NCI-H146 treated with DMSO at 0.1 percent for 48 hours (cell line): ENCODE data around the gene ERAP2.
"Not testable (repeated sequence)": the region's sequence is repeated elsewhere in the genome, so short reads cannot be mapped to it uniquely, and the experiment has no call there.

ENCODE experiments used
- DNase-seq: peaks from one replicate; lab custom pipeline; 2025; ENCODE audit not compliant: unreplicated experiment; lab: John Stamatoyannopoulos, UW

Gene ERAP2

DNA sequence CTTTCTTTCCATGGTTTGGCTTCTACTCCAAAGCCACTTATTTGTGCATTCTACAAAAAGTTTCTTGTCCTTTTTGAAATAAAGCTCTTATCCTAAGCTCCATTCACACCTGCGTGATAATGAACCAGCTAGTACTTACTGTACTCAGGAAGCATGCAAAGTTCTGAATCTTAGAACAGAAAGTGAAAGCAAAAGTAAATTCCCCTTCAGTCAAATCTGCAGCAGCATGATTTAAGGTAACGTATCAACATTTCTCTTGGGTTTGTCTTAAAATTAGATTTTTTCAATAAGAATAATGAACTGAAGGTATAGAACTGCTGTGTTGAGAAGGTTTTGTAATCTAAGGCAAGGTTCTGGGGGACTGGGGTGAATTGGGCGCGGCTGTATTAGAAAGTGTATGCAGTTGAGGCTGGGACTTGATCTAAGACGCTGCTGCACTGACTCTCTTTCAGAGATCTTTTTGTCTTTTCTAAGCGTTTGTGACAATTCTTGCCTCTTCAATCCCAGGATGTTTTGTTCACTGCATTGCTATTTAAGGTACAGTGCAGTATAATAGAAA, at the start of gene ERAP2:
Gene ERAP2, plus strand, starts transcription at position 209 of the 559 bp plus-strand sequence. CDS start 3,186 bp downstream, outside the sequence.
- no peak for DNase-seq

DNA sequence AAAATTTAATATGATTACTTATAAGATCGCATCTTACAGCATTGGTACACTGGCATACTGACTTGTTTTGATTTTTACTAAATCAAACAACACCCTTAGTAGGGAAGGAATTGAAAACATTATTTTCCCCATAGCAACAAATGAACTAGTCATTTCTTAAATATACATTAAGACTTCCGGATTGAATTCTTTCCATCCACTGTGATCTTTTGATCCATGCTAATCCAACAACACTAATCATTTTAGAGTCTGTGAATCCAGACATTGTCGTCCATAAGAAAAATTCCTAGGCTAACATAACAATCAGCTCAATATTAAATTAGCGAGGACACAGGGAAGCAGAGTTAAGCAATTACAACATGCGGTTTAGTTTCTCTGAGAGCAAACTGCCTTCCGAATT, 47.0 kb upstream of the ERAP2 start:
- DNase-seq = no peak

DNA sequence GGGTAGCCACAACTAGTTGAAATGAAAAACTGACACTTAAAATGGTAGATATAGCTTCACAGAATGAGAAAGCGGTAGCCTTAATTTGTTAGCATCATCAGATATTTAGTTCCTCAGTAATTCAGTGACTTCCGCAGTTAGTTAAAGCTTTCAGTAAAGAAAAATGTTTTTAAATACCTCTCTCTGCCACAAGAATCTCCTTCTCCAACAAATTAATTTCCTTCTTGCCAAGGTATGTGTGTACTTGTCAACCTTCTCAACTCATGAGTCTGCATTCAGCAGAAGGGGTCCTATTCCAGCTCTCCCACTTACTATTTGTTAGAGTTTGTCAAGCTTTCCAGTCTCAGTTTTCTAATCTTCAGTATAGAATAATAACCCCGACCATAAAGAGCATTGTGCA, 42.3 kb upstream of the ERAP2 start:
- DNase-seq = no peak

DNA sequence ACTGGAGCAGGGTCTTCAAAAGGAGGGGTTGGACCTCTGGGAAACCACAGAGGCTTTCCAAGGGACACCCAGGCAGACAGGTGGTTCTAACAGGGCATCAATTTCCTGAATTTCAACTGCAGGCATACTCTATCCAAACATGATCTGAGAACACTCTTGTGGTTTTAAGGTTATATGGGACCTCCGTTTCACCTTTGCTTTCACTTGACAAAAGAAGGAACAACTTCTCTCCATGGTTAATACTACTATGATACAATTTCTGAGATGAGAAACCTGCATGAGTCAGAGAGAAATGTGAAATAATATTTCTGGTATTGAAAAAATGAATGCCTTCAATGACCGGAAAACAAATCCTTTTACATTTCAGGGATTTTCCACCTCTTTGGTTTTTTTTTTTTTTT, 40.5 kb upstream of the ERAP2 start:
- DNase-seq = no peak

DNA sequence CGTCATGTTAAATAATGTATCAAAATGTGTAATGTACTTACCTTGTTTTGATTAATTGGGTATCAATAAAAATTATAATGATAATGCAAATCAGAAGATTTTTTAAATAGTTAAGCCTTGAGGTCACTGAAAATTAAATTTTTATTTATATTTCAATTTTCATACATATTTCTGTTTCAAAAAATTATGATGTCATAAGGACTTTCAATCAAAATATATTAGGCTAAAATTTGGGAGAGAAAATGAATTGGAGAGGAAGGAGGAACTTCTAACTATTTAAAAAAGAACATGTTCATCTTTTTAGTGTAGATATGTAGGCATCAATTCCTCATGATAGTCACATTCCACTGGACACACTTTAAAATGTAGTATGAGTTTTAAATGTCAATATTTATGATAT, 39.5 kb upstream of the ERAP2 start:
- no peak for DNase-seq

DNA sequence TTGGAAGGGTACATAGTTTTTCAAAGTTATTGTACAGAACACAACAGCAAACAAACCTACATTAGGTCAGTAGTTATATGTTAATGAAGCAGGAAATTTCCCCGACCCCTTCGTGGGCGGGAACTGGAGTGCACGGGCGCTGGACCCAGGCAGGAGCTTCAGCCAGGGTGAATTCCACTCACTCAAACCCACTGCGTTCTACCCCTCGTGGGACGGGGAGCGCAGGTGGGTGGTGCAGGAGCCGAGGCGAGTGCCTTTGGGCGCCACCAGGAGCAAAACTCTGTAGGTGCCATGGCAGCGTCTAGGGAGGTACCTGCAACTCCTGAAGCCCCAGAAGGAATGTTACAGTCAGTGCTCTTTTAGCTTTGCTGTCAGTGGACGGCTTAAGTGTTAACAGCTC, 39.0 kb upstream of the ERAP2 start:
- no peak for DNase-seq

DNA sequence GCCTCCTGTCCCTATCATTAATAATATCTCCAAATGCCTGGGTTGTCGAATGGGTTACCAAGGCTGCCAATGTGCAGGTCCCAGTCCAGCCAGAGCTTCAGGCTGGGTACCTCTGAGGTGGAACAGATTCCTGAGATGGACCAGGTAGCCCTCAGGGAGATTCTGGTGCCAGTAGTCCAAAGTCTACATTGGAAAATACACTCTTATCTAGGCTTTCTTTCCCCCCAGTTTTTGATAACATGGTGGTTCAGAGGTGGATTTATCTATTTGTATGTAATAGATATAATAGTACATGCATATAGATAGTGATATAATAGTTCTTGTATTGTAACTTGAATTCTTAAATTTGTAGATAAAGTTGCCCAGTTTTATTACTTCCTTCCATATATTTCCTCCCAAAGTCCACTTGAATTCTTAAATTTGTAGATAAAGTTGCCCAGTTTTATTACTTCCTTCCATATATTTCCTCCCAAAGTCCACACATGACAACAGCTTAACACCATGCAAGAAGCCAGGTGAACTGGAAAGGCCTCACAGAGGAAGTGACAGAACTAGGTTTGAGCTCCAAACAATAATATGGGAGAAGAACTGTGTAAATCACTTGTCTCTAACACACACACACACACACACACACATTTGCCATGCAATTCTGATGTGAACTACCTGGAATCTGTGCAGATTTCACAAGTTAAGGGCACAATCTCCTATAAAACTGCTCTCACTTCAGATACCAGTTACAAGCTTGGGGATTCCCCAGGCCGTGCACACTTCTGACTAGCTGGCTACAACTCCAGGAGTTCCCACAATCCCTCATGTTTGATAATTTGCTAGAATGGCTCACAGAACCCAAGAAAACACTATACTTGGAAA, 37.9 kb upstream of the ERAP2 start:
- DNase-seq = no peak

DNA sequence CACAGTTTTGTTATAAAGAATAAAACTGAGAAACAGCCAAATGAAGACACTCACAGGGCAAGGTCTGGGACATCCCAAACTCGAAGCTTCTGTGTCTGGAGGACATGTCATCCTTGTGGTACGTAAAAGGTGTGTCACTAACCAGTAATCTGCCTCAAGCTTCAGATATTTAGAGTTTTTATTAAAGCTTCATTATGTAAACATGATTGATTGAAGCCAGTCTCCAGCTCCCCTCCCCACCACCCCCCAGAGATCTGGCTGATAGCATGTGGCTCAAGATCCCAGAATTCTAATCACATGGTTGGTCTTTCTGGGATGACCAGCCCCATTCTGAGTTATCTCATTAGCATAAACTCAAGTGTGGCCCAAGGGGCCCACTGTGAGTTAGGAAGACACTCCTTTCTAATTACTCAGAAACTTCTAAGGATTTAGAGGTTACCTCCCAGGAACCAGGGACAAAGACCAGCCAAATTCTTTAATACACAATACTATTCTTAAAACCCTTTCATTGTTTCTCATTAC, 37.2 kb upstream of the ERAP2 start:
- no peak for DNase-seq

DNA sequence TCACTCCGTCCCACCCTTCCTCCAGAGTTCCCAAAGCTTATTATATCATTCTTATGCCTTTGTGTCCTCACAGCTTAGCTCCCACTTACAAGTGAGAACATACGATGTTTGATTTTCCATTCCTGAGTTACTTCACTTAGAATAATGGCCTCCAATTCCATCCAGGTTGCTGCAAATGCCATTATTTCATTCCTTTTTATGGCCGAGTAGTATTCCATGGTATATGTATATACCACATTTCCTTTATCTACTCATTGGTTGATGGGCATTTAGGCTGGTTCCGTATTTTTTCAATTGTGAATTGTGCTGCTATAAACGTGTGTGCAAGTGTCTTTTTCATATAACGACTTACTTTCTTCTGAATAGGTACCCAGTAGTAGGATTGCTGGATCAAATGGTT, 34.4 kb upstream of the ERAP2 start:
- DNase-seq = not testable (repeated sequence)

DNA sequence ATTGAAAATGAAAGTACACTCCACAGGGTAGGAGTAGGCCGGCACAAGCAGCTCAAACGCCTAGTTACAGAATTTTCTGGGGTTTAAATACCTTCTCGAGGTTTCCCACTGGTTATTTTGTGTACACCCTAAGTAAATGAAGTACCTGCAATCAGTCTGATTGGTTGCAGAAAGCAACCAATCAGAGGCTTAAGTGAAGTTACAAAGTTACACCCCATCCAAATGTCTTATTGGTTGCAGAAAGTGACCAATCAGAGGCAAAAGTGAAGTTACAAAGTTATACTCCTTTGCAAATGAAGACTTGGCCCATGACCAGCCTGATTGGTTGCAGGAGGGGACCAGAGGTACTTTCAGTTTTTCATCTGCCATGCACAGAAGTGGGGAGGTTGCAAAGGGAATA, 33.2 kb upstream of the ERAP2 start:
- DNase-seq = no peak

- no peak for DNase-seq
Measured at GRCh38 chr5:96844481-96844990, 31.8 kb upstream of the ERAP2 start.

GRCh38 chr5:96851312-96852062, 24.8 kb upstream of the ERAP2 start:
- no peak for DNase-seq

- no peak for DNase-seq
Measured at GRCh38 chr5:96852759-96853158, 23.5 kb upstream of the ERAP2 start.

- DNase-seq = no peak
Measured at GRCh38 chr5:96854067-96854466, 22.2 kb upstream of the ERAP2 start.

- DNase-seq = no peak
Measured at GRCh38 chr5:96855031-96855872, 21.0 kb upstream of the ERAP2 start.

- no peak for DNase-seq
Measured at GRCh38 chr5:96856371-96856770, 19.9 kb upstream of the ERAP2 start.

GRCh38 chr5:96857454-96857853, 18.8 kb upstream of the ERAP2 start:
- no peak for DNase-seq

DNA sequence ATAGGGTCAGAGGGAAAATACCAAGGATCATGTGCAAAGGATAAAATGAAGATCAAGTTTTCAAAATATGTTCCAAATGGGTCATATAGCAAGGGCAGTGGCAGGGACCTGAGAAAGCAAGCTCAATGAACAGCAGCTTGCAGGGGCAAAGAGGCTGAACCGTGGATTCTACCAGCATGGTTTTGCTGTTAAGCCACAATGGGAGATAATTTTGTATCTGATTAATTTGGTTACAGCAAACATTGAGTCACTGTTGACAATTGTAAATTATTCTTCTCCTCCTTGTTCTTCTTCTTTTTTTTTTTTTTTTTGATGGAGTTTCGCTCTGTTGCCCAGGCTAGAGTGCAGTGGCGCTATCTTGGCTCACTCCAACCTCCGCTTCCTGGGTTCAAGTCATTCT, 18.4 kb upstream of the ERAP2 start:
- no peak for DNase-seq

DNA sequence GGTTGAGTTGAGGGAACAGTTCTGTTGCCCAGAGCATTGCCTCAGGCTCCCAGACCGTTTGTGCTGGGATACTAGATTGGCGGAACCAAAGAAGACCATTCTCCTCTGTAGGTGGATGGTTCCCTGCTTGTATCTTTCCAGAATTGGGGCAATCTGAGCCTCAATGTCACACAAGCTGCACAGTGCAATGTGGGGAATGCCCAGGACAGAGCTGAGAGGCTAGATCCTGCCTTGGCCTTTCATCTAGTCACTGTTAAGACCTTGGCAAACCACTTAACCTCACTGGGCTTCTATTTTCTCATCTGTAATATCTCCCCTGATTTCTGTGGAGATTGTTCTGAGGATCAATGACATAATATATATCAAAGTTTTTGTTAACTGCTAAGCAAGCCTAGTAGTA, 16.9 kb upstream of the ERAP2 start:
- no peak for DNase-seq

DNA sequence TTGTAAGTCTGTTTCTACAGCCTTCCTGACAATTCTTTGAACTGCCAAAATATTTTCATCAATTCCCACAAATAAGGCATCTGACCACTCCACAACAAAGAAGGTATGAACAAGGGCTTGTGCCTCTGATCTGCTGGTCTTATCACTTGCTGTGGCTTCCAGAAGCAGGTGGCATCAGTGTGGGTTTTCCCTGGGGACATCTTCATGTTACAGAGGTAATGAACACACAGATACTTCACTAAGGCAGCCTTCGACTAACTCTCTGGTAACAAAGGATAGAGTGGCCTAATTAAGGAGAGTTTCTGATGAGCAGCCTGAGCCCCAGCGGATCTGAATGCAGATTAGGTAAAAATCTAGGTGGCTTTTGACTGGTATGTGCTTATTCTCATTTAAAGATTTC, 15.2 kb upstream of the ERAP2 start:
- no peak for DNase-seq

DNA sequence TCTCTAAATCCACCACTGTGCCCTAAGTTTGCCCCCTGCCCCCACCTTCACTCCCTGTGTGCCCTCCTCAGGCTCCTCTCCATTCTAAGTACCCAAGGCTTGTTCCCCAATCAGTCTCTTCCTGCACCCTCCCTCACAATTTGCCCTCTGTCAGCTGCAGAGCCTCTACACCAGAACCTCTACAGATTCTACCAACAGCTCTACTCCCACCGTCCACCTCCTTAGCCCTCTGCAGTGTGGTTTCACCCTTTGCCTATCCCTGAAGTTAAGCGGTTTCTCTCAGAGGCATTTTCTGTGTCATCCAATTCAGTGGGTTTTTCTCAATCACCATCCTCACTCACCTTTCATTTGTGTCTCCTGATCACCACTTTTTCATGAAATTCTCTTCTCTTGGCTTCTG, 13.2 kb upstream of the ERAP2 start:
- DNase-seq = no peak
